Kidney tubule cell (primary cell): Measurements from ENCODE around the gene PRSS8.
"Not testable (repeated sequence)": the region's sequence is repeated elsewhere in the genome, so short reads cannot be mapped to it uniquely, and the experiment has no call there.

Experiments used
- DNase-seq: peaks from one replicate; pipeline ENCODE4 v3.0.0-alpha.2; 2018; ENCODE audit warnings: low spot score

The PRSS8 gene

DNA sequence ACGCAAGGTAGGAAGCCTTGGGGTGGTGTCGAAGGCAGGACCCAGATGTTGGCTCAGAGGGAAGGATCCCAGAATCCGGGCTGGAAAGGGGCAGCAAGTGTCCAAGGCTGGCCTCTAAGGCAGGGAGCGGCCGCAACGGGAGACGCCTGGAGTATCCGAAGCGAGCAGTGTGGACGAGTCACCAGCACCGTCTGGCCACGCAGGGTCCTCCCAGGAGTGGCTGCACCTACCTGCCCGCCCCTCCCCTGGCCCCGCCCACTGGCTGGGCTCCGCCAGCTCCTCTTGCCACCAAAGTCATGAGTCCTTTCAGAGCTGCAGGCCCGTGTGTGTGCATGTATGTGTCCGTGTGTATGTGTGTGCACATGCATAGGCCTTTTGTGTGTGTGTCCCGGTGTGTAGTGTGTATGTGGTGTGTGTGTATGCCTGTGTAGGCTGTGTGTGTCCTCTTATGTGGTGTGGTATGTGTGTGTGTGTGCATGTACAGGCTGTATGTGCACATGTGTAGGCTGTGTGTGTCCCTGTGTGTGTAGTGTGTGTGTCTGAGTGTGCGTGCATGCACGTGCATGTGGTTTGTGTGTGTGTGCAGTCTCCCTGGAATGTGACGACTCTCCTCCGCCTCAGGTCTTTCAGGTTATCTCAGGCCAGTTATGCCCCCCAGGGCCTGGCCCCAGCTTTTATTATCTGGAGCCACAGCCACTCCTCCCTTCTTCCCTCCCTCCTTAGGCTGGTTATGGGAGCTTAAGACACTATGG, at the start of gene PRSS8:
PRSS8 (minus strand) TSS at position 193 of the 752 bp plus-strand sequence. CDS start 229 bp downstream, outside the sequence.
- peak; percentile 80 for DNase-seq

DNA sequence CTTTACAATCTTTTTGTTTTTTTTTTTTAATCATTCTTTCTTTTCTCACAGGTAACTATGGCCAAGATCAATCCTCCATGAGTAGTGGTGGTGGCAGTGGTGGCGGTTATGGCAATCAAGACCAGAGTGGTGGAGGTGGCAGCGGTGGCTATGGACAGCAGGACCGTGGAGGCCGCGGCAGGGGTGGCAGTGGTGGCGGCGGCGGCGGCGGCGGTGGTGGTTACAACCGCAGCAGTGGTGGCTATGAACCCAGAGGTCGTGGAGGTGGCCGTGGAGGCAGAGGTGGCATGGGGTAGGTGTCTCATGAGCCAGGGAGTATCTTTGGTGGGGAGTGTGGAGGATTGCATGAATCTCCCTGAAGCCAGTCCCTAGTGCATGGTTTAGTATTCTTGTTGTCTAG, 49.4 kb upstream of the PRSS8 start:
- DNase-seq = no peak

DNA sequence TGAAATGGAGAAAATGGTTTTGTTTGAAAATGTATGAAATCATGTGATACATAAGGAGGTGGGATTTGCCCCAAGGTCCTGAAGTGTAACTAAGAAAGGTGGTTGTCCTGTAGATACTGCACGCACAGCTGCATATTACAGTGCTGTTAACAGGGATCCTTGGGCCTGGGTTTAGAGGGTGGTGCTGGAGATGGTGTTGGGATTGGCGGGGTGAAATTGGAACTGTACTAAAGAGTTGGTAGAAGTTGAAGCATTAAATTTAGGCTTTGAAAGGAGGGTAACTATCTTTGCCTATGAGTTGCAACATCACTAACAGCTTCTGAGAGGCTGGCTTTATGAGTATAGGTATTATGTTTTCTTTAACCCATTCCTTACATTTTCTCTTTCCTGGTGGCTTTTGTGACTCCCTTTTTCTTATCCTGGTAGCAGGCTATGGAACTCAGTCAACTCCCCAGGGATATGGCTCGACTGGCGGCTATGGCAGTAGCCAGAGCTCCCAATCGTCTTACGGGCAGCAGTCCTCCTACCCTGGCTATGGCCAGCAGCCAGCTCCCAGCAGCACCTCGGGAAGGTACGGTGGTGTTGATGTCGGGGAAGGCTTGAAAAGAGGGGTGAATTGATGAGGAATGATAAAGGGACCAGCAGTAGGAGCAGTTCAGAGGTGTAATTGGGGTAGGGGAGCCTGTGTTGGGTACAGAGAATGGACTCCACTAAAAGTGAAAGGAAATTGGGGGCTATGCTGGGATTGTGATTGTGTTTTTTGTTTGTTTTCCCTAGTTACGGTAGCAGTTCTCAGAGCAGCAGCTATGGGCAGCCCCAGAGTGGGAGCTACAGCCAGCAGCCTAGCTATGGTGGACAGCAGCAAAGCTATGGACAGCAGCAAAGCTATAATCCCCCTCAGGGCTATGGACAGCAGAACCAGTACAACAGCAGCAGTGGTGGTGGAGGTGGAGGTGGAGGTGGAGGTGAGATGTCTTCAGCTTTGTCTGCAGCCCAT, 48.2 kb upstream of the PRSS8 start:
- DNase-seq = no peak

DNA sequence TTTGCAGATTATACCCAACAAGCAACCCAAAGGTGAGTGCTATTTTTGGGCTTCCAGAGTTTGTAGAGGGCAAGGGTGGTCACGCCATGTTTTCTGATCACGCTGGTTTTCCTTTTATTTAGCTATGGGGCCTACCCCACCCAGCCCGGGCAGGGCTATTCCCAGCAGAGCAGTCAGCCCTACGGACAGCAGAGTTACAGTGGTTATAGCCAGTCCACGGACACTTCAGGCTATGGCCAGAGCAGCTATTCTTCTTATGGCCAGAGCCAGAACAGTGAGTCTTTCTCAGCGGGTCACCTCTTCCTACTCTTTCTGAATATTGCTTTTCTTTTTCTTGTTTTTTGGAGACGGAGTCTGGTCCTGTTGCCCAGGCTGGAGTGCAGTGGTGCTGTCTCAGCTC, 46.9 kb upstream of the PRSS8 start:
- no peak for DNase-seq

DNA sequence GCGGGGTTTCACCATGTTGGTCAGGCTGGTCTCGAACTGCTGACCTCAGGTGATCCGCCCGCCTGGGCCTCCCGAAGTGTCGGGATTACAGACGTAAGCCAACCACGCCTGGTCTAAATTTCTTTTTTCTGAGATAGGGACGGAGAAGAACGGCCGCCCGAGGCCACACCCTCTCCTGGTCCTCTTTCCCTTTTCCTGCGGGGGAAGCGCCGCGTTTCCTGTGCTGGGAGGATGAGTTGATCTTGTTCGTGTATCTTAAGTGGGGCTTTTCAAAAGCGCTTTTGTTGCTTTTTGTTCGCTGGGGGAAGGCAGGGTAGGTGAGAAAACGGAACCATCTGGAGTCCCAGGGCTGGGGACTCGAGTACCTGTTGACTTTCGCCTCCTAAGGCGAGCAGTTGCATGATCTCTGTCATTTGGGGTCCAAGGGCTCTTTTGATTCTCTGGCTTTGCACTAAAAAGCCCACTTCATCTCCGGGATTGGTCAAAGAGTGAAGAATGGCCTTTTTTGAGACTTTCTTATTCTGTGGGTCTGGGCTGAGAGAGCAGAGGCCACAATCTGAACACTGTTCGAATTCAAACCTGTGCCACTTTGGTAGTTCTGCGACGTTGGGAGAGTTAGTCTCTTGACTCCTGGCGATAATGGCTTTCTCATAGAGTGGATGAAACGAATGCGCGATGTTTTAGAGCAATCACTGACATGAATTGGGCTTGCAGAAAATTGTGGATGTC, 45.7 kb upstream of the PRSS8 start:
- DNase-seq = peak; percentile 53

DNA sequence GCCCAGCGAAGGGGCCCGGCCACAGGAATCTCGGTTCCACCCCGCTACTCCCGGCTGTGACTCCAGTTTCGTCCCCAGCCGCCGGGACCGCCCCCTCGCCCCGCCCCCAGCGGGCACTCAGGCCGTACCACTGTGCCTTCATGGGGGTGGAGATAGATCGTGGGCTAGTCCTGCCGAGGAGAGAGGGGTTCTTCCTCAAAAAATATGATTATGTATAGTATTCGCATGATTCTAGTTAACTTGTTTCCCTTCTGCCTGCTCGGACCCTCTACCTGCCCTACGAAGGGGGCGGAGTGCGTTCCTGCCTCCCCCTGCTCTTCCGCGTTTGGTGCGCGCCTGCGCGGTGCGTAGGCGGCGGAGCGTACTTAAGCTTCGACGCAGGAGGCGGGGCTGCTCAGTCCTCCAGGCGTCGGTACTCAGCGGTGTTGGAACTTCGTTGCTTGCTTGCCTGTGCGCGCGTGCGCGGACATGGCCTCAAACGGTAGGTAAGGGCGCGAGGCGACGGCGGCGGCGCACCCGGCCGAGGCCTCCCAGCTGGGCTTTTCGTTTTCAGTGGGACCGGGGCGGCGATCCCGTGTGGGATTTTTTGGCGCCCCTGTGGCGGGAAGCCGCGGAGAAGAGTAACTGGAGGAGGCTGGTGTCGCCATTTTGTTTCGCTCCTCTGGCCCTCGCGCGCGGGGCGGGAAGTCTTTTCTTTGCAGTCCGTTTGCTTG, 44.4 kb upstream of the PRSS8 start, which contains the start of gene FUS:
FUS (plus strand) TSS at position 393 of the 713 bp plus-strand sequence; CDS start at position 469, 76 bp downstream.
- peak; percentile 89 for DNase-seq

DNA sequence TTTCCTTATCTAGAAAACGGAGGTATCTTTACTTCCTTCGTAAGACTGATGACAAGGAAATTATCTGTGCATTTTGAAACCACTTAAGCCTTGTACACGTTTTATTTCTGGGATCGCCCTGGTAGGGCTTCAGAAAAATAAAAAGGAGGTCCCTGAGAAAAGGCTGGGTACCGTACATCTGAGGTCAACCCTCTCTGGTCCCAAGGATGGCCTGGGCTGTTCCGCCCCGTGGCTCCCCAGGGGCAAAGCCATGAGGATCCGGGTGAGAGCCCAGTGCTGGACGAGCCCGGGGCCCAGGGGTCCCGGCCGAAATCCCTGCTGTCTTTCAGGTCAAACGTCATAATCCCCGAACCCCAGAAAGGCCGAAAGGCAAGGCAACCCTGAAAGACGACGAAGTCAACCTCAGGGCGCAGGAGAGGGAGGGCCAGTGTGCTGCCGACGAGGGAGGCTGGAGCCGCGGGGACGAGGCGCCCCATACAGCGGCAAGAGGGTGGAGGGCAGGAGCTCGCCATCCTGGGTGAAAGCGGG, 43.8 kb upstream of the PRSS8 start:
- DNase-seq = no peak

DNA sequence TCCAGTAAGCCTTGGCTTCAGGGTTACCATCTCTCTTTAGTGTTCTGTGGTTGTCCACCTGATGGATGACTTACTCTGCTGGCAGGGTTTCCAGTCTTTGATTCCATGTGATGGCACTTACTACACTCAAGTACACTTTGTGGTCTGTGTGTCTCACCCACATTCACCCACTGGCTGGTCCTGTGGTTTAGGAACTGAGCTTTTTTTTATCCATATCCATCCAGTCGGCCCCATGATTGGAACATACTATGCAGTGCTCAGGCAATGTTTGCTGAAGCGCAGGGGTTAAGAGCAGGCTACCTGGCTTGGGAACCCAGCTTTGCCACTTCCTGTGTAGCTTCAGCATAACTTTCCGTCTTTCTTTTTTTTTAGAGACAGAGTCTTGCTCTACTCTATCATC, 41.6 kb upstream of the PRSS8 start:
- peak; percentile 92 for DNase-seq

DNA sequence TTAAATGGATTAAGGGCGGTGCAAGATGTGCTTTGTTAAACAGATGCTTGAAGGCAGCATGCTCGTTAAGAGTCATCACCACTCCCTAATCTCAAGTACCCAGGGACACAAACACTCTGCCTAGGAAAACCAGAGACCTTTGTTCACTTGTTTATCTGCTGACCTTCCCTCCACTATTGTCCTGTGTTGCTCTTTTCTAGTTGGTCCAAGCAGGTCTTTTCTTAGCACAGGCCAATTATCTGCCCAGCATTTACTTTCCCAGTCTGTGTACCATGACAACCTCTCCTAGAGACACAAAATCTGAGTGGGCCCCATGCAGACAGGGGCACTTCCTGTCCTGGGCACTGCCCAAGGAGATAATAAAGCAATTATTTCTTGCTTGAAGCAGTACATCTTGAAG, 34.5 kb upstream of the PRSS8 start:
- DNase-seq = not testable (repeated sequence)

DNA sequence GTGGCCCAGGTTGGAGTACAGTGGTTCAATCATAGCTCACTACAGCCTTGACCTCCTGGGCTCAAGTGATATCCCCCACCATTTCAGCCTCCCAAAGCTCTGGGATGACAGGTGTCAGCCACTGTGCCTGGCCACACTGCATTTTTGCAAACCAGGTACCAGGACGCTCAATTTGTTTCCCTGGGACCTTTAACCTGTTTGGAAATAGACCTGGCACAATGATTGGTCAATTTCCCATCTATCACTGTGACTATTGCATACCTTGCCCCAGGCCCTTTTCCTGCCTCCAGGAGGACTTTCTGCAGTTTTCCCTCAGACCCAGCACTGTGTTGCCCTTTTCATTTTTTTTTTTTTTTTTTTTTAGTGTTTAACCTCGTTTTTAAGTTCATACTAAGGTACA, 33.3 kb upstream of the PRSS8 start:
- DNase-seq = no peak

DNA sequence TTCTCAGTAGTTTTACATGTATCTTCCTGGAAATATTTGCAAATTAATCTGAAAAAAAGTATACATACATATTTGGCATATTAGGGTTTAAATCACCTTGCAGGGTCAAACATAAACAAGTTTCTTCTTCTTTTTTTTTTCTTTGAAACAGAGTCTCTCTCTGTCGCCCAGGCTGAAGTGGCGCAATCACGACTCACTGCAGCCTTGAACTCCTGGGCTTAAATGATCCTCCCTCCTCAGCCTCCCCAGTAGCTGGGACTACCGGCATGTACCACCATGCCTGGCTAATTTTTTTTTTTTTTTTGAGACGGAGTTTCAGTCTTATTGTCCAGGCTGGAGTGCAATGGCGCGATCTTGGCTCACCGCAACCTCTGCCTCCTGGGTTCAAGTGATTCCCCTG, 31.8 kb upstream of the PRSS8 start:
- no peak for DNase-seq

DNA sequence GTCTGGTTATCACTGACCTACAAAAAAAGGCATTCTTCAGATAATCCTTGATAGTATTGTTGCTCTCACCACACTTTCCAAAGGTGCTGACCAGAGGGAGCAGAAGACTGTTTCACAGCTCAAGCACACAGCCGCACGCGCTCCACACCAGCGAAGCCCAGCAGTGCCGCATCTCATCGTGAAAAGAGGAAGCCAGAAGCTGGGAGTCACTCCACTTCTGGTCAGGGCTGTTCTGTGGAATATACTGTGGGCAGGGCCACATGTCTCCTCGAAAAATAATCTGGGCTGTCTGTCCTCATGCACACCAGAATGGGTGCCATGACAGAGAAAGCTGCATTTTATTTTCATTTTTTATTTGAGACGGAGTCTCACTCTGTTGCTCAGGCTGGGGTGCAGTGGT, 21.6 kb upstream of the PRSS8 start:
- DNase-seq = no peak

DNA sequence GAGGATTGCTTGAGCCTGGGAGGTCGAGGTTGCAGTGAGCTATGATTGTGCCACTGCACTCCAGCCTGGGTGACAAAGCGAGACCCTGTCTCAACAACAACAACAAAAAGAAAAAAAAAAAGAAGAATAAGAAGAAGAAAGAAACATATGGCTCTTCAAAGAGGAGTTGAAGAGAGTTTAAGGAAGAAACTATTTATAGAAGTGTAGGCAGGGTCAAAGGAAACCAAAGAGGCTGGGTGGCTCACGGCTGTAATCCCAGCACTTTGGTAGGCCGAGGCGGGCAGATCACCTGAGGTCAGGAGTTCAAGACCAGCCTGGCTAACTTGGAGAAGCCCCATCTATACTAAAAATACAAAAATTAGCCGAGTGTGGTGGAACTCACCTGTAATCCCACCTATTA, 15.4 kb upstream of the PRSS8 start:
- not testable (repeated sequence) for DNase-seq

DNA sequence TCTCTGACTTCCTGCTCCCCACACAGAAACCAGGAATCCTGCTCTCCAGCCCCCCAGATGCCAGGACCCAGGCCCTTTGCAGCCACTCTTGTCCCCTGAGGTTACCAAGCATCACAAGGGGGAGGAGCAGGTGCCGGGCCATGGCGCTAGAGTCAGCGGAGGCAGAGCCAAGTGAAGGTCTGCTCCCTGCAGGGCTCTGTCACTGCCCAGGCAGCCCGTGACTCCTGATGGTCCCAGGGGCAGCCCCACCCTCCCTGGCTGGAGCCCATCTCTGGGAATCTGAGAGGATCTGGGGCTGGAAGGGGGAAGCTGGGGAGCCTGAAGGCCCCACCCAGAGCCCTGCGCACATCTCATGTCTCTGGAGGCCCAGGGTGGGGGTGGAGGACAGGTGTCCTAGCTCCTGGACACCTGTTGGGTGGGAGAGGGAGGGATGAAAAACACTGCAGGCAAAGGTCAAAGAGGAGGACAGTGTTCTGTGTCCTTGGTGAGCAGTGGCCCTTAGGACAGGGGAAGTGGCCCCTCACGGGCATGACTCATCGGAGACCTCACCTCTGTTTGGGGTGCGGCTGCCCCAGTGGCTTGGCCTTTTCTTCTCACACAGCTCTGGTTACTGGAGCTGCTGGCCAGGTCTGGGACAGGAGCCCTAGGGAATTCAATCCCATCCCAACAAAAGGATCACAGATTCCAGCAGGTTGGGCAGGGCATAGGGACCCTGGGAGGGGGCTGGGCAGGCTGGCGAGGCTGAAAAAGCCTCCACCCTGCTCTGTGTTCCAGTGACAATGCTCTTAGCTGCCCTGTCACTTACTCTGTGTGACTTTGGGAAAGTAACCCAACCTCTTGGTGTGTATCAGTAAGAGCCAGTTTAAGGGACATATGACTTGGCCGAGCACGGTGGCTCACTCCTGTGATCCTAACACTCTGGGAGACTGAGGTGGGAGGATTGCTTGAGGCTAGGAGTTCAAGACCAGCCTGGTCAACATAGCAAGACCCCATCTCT, 14.7 kb upstream of the PRSS8 start, which contains the start of gene PRSS36:
PRSS36 (minus strand) TSS at position 173 of the 997 bp plus-strand sequence; CDS start at position 142, 31 bp downstream.
- DNase-seq = no peak

DNA sequence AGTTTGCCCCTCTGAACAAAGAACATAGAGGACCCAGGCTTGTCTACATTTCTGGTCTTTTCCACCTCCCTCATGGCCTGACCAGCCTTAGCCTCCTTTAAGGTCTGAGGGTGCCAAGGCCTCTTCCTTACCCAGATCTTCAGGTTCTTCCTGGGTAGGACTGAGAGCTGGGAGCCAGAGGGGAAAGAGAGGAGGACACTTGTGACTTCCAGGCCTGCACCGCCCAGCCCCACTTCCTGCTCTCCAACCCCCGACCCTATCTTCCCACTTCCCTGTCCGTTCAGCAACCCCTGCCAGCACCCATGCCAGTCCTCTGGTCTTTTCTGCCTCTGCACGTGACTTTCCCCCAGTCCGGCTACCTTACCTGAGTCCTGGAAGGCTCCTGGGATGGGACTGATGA, 13.8 kb upstream of the PRSS8 start:
- DNase-seq = no peak

DNA sequence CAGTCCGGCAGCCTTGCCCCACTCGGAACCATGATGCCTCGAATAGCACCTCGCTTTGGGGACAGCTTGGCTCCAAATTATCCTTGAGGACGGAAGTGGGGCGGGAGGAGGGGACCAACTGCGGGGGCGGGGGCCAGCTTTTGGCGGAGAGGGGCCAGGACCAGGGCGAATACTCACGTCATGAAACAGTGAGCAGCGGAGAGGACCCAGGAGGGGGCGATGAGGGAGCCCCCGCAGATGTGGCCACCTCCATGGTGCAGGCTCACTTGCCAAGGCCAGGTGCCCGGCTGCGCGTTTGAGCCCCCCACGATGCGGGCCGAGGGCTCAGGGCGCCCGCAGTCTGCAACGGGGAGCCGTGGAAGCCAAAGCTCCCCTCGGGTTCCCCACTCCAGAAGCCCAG, 13.4 kb upstream of the PRSS8 start:
- no peak for DNase-seq

DNA sequence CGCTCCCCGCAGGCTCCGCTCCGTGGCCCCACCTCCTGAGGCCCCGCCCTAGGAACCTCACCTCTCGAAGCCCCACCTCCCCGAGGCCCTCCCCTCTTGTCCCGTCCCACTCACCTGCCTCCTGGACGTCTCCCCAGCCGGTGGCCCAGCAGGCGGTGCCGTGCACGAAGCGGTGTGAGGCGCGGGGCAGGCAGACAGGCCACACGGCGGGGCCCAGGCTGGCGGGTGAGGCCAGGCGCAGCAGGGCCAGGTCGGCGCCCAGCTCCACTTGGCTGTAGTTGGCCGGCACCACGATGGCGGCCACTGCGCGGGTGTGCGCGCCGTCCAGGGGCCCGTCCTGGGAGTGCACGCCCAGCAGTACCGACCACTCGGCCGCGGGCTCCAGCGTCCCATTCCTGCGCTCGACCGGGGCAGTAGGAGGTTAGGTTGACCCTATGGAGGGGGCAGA, 12.8 kb upstream of the PRSS8 start:
- DNase-seq = no peak

DNA sequence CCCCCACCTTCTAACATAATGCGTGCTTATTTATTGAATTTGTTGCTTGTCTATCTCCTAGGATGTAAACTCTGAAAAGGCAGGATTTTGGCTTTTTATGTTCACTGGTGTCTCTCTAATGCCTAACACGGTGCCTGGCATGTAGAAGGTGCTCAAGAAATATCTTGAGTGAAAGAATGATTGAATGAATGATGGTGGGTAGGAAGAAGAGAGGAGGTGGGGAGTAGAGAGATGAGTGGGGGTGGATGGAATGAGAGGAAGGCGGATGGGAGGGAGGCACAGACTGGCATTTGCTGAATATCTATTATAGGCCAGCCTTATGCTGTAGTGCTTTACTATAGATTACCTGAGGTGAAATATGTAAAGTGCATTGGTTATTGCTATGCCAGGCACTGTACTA, 12.0 kb upstream of the PRSS8 start:
- no peak for DNase-seq

DNA sequence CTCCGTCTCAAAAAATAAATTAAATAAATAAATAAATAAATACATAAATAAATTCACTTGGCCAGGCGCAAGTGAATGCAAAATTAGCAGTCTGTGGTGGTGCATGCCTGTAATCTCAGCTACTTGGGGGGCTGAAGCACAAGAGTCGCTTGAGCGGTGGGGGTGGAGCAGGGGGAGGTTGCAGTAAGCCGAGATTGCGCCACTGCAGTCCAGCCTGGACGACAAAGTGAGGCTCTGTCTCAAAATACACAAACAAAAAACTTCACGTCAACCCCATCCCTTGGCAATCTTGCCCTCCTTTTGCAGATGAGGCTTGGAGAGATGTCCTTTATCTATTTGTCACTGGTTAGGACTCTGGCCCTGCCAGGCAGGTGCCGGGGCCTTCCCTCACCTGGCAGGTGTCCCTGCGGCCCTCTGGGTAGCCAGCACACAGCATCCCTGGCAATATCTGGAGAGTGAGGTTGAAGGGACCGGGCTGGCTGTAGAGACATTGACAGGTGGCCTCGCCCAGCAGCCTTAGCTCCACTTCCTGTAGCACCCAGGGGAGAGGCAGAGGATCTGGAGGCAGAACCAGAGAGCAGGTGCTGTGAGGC, 10.0 kb upstream of the PRSS8 start:
- no peak for DNase-seq
